BLaER1 treated with 17β-estradiol and CSF1 and Interleukin-3, amounts not matched to agents 10 nM and 100 nM (cell line): Measurements from ENCODE around the gene GBF1.

Source experiments
- H3K27ac ChIP-seq, 11 experiments: shearing (Covaris generic); formaldehyde crosslinking; 2 replicates each; pipeline ENCODE4 v1.8.1; 2022
- H3K27me3 ChIP-seq, 11 experiments: shearing (Covaris generic); formaldehyde crosslinking; 2 replicates each; pipeline ENCODE4 v1.8.1; 2022
- H3K36me3 ChIP-seq, 11 experiments: shearing (Covaris generic); formaldehyde crosslinking; 2 replicates each; pipeline ENCODE4 v1.8.1; 2022
- H3K4me1 ChIP-seq, 10 experiments: shearing (Covaris generic); formaldehyde crosslinking; 2 replicates each; pipeline ENCODE4 v1.8.1; 2022
- H3K4me2 ChIP-seq, 11 experiments: shearing (Covaris generic); formaldehyde crosslinking; 2 replicates each; pipeline ENCODE4 v1.8.1; 2022
- H3K4me3 ChIP-seq, 10 experiments: shearing (Covaris generic); formaldehyde crosslinking; 2 replicates each; pipeline ENCODE4 v1.8.1; 2022
- H3K9ac ChIP-seq, 11 experiments: shearing (Covaris generic); formaldehyde crosslinking; 2 replicates each; pipeline ENCODE4 v1.8.1; 2022
- H3K9me3 ChIP-seq, 11 experiments: shearing (Covaris generic); formaldehyde crosslinking; replicated peaks in 1 of 11; 2 replicates each; pipeline ENCODE4 v1.8.1; 2022
- H4K20me1 ChIP-seq, 11 experiments: shearing (Covaris generic); formaldehyde crosslinking; 2 replicates each; pipeline ENCODE4 v1.8.1; 2022
- Cebpa-rat ChIP-seq, 11 experiments: shearing (Covaris generic); IDR thresholded peaks; 2 replicates each; pipeline ENCODE4 v1.8.1; 2022

Gene GBF1

GRCh38 chr10:102407425-102408130, 162.2 kb downstream of the GBF1 start:
- Histone ChIP-seq H3K4me1 (peaks cover 0 to 10% (median 1%) of the 10 kb centered on the region in 10 experiments; a peak in 11 of 20 replicates), H3K4me3 (no peak overlapping the region), H3K36me3 (peaks cover 0 to 11% (median 0%) of the 10 kb centered on the region in 11 experiments; a peak in 6 of 22 replicates), H3K9me3 (no peaks in the 10 kb centered on the region), H3K27me3 (peaks cover 51 to 60% (median 55%) of the 10 kb centered on the region in 11 experiments), H3K9ac (no peak overlapping the region), H3K4me2 (peak overlapping the region in 1 of 11 experiments; percentile 37; a peak in 3 of 22 replicates), H4K20me1 (peaks cover 0 to 54% (median 10%) of the 10 kb centered on the region in 11 experiments; a peak in 15 of 22 replicates), H3K27ac (no peak overlapping the region)
- no peak for TF ChIP-seq Cebpa-rat (IDR thresholded peaks at IDR 0.05)

DNA sequence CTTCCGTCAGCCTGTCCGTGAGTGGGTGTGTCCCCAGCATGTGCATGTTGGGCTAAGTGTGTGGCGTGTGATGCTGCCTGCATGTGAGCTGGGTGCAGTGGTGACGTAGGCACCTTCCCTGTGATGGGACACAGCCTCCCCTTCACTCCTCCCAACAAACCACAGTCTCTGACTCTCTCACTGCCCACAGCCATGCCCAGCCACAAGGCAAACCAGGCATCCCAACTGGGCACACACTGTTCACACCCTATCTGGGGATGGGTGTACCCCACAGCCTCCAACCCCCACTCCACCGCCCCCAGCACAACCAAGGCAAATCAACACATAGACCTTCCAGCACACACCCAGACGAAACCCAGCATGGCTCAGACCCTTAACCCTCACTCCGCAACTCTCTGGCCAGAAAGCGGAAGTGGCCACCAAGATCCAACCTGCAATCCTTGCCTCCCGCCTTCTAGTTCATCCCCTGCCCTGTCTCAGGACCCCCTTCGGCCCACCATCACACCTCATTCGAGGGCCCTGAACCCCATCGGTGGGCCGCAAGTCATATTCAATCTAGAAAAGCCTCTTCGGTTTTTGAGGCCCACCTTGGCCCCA, 162.9 kb downstream of the GBF1 start:
- H3K27ac ChIP-seq: no peak overlapping the region
- peaks cover 0 to 5% (median 0%) of the 10 kb centered on the region in 11 experiments; a peak in 4 of 22 replicates for H3K36me3 ChIP-seq
- H3K4me1 ChIP-seq: peaks cover 6 to 14% (median 8%) of the 10 kb centered on the region in 10 experiments; a peak in 19 of 20 replicates
- H3K9me3 ChIP-seq: no peaks in the 10 kb centered on the region
- H3K4me3 ChIP-seq: no peak overlapping the region
- H4K20me1 ChIP-seq: peaks cover 0 to 56% (median 5%) of the 10 kb centered on the region in 11 experiments; a peak in 15 of 22 replicates
- peaks cover 56 to 67% (median 61%) of the 10 kb centered on the region in 11 experiments for H3K27me3 ChIP-seq
- no peak overlapping the region for H3K9ac ChIP-seq
- H3K4me2 ChIP-seq: no peak overlapping the region; a peak in 1 of 22 replicates
- TF ChIP-seq Cebpa-rat (IDR thresholded peaks at IDR 0.05): no peak

DNA sequence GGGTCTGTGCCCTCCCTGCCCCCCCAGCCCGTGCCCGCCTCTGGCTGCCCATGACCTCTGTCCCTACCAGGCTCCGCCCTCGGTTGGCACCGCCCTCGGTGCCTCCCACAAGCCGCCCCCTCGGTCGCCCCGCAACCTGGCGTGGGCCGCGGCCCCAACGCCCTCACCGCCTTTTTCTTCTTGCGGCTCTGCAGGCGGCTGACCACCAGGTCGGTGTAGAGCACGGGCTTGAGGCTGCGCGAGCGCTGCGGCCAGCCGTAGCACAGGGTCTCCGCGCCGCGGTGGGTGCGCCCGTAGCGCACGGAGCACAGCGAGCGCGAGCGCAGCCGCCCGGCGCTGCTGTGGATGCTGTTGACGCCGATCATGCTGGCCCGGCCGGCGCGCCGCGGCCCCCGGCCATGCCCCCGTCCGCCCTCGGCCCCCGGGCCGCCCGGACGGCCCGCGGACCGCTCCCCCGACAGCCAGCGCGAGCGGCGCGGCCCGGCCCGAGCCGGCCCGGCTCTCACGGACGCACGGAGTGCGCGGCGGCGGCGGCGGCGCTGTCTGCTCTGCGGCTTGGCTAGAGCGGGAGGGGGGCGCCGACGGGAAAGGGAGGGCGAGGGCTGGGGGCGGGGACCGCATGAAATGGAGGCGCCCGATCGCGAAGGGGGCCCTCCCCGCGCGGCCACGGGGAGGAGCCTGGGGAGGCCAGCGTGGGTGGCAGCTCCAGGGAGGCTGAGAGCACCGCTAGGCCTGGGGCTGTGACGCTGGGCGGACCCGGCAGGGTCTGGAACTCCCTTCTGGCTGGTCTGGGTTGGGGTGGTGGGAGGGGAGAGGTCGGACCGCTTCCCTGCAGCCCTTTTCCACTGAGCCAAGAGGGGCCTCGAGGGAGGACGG, 163.6 kb downstream of the GBF1 start:
- peaks cover 56 to 74% (median 69%) of the 10 kb centered on the region in 11 experiments for H3K27me3 ChIP-seq

DNA sequence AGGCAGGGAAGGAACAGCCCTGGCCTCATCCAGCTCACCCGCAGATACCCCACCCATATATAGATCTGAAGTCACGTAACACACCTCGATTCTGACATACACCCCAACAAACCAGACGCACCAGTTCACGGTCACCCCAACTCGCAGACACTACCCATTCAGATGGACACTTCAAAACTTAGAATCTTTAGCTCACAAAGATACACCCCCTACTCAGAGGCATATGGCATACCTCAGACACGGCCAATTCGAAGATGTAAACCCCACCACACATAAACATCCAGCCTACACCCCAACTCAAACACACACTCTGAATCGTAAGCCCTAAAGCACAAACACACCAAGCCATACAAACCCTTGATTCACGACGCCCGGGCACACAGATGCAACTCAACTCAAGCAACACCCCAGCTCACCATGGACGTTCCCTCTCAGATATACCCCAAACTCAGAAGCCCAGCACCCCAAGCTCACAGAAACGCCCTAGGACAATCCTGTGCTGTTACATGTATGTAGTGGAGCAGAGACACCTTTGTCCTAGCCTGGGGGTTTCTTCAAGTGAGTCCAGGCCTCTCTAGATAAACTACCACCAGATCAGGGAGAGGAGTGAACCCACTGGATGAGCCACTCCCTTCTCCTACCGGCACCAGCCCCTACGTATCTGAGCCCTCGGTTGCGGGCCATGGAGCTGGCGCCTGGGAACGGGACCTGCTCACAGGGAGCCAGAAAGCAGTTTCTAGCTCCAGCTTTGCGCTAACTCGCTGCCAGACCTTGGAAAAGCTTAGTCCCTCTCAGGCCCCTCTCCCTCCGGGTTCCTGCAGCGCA, 164.5 kb downstream of the GBF1 start:
- H3K9me3 ChIP-seq: no peaks in the 10 kb centered on the region
- no peak for TF ChIP-seq Cebpa-rat (IDR thresholded peaks at IDR 0.05)
- no peak overlapping the region for H3K4me2 ChIP-seq
- H3K27ac ChIP-seq: no peak overlapping the region
- peaks cover 0 to 61% (median 0%) of the 10 kb centered on the region in 11 experiments; a peak in 9 of 22 replicates for H4K20me1 ChIP-seq
- H3K9ac ChIP-seq: no peak overlapping the region
- H3K4me3 ChIP-seq: no peak overlapping the region
- no peaks in the 10 kb centered on the region for H3K36me3 ChIP-seq
- H3K27me3 ChIP-seq: peaks cover 56 to 83% (median 77%) of the 10 kb centered on the region in 11 experiments
- peaks cover 9 to 23% (median 11%) of the 10 kb centered on the region in 10 experiments for H3K4me1 ChIP-seq

More for the DNA sequence above, 163.6 kb downstream of the GBF1 start:
- Histone ChIP-seq H3K4me1 (peaks cover 9 to 15% (median 11%) of the 10 kb centered on the region in 10 experiments; a peak in 19 of 20 replicates), H3K4me3 (no peak overlapping the region), H3K4me2 (no peak overlapping the region), H3K9ac (no peak overlapping the region), H3K9me3 (no peaks in the 10 kb centered on the region), H3K27ac (no peak overlapping the region), H3K36me3 (no peaks in the 10 kb centered on the region), H4K20me1 (peaks cover 0 to 59% (median 0%) of the 10 kb centered on the region in 11 experiments; a peak in 12 of 22 replicates)
- no peak for TF ChIP-seq Cebpa-rat (IDR thresholded peaks at IDR 0.05)

GRCh38 chr10:102410429-102411073, 165.2 kb downstream of the GBF1 start:
- peaks cover 56 to 90% (median 85%) of the 10 kb centered on the region in 11 experiments for H3K27me3 ChIP-seq
- no peak for TF ChIP-seq Cebpa-rat (IDR thresholded peaks at IDR 0.05)
- H3K9me3 ChIP-seq: no peaks in the 10 kb centered on the region
- H3K4me1 ChIP-seq: peaks cover 9 to 26% (median 11%) of the 10 kb centered on the region in 10 experiments
- H3K4me3 ChIP-seq: no peak overlapping the region
- no peak overlapping the region for H3K4me2 ChIP-seq
- H4K20me1 ChIP-seq: peaks cover 0 to 64% (median 0%) of the 10 kb centered on the region in 11 experiments; a peak in 9 of 22 replicates
- H3K36me3 ChIP-seq: no peaks in the 10 kb centered on the region
- H3K27ac ChIP-seq: no peak overlapping the region
- no peak overlapping the region for H3K9ac ChIP-seq

DNA sequence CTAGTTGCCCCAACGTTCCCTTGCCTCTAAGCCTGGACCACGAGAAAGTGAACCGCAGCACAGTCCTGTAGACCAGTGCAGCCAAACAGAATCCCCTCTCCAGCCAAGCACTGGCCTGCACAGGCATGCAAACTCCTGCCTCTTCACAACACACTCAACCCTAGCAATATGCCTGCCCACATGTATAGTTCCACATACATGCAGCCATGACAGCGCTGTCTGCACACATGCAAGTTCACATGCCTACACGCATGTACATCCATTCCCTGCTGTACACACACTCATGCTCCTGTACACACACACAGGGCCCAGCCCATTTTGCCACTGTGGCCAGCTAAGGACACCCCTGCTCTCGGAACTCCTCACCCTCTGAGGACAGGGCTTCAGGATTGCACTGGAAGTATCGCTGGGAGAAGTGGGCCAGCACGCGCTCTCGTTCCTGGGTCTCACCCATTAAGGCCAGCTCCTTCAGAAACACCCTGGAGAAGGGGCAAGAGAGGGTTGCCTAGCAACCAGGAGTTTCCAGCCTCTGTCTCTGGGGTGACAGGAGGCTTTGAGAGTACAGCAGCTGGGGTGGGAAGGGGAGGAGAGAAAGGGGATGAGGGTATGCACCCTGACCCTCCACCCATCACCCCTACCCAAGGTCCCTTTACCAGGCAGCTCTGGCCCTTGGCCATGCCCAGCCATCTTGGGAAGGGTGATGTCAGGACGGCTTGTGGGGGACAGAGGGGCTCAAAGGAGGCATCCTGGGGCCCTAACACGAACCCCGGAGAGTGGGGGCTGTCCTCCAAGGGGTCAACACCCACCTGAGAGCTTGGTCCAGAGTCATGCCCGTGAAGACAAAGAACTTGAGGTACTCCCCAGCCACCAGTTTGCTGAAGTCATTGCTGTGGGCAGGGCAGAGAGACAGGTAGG, 166.3 kb downstream of the GBF1 start:
- H3K27ac ChIP-seq: no peak overlapping the region
- peaks cover 9 to 26% (median 11%) of the 10 kb centered on the region in 10 experiments for H3K4me1 ChIP-seq
- no peaks in the 10 kb centered on the region for H3K36me3 ChIP-seq

GRCh38 chr10:102412293-102412692, 167.0 kb downstream of the GBF1 start:
- Histone ChIP-seq H4K20me1 (peaks cover 0 to 75% (median 0%) of the 10 kb centered on the region in 11 experiments; a peak in 9 of 22 replicates), H3K4me1 (peaks cover 9 to 30% (median 12%) of the 10 kb centered on the region in 10 experiments), H3K4me2 (peak overlapping the region in 2 of 11 experiments; percentile 38 to 58; a peak in 2 of 22 replicates), H3K27ac (no peak overlapping the region), H3K9me3 (no peaks in the 10 kb centered on the region), H3K36me3 (no peaks in the 10 kb centered on the region), H3K27me3 (peaks cover 59 to 100% (median 98%) of the 10 kb centered on the region in 11 experiments), H3K9ac (no peak overlapping the region), H3K4me3 (no peak overlapping the region)
- TF ChIP-seq Cebpa-rat (IDR thresholded peaks at IDR 0.05): no peak

More for the DNA sequence above, 166.3 kb downstream of the GBF1 start:
- Histone ChIP-seq H4K20me1 (peaks cover 0 to 75% (median 0%) of the 10 kb centered on the region in 11 experiments; a peak in 8 of 22 replicates), H3K9ac (no peak overlapping the region), H3K9me3 (no peaks in the 10 kb centered on the region), H3K4me2 (no peak overlapping the region), H3K27me3 (peaks cover 56 to 100% (median 95%) of the 10 kb centered on the region in 11 experiments), H3K4me3 (no peak overlapping the region)
- TF ChIP-seq Cebpa-rat (IDR thresholded peaks at IDR 0.05): no peak
